K562 (cell line): ENCODE results near the gene PEX5L.

Source experiments
- CTCF ChIP-seq, 3 experiments: IDR thresholded peaks in 2 of 3; conservative IDR thresholded peaks in 1 of 3; 2 replicates each; pipeline ENCODE4 v1.5.1; 2011 to 2012; ENCODE audit warnings: low read length in 3 of 3, mild to moderate bottlenecking in 3 of 3, control low read depth in 2 of 3, improper control_type of control experiment in 1 of 3, inconsistent platforms in 1 of 3, low read depth in 1 of 3, mixed read lengths in 1 of 3, moderate library complexity in 1 of 3; ENCODE audit not compliant: insufficient read depth in 2 of 3
- FOXJ3 ChIP-seq: sonication (generic); formaldehyde crosslinking; IDR thresholded peaks from 2 replicates; pipeline ENCODE4 v1.4.0; 2020; ENCODE audit warnings: mild to moderate bottlenecking, missing genetic modification reagents
- GTF2F1 ChIP-seq: IDR thresholded peaks from 2 replicates; pipeline ENCODE4 v1.6.1; 2011; ENCODE audit warnings: low read depth, low read length, improper control_type of control experiment
- KLF16 ChIP-seq: IDR thresholded peaks from 2 replicates; pipeline ENCODE4 v1.6.1; 2016; ENCODE audit warnings: antibody characterized with exemption
- NFIC ChIP-seq: fragments of 450-650 bp; IDR thresholded peaks from 2 replicates; pipeline ENCODE4 v1.6.1; 2017; ENCODE audit warnings: mild to moderate bottlenecking, inconsistent platforms
- POLR2A ChIP-seq: fragments of 450-650 bp; conservative IDR thresholded peaks from 2 replicates; pipeline ENCODE4 v1.6.1; 2016
- POLR2AphosphoS5 ChIP-seq: IDR thresholded peaks from 2 replicates; pipeline ENCODE4 v1.6.1; 2011; ENCODE audit warnings: mild to moderate bottlenecking, low read depth, low read length, moderate library complexity; ENCODE audit not compliant: control insufficient read depth, insufficient read depth
- SNIP1 ChIP-seq: fragments of 450-650 bp; IDR thresholded peaks from 2 replicates; pipeline ENCODE4 v1.7.1; 2017; ENCODE audit warnings: low read depth, mild to moderate bottlenecking
- TAF7 ChIP-seq: fragments of 450-650 bp; IDR thresholded peaks from 2 replicates; pipeline ENCODE4 v1.6.1; 2016; ENCODE audit warnings: missing genetic modification characterization, missing compliant biosample characterization
- ZC3H11A ChIP-seq: IDR thresholded peaks from 2 replicates; pipeline ENCODE4 v1.6.1; 2012; ENCODE audit warnings: low read depth, low read length, improper control_type of control experiment
- ZNF121 ChIP-seq: sonication (generic); formaldehyde crosslinking; conservative IDR thresholded peaks from 2 replicates; pipeline ENCODE4 v1.8.0; 2022; ENCODE audit warnings: missing genetic modification reagents
- ZNF449 ChIP-seq: fragments of 250-450 bp; sonication (Bioruptor Pico); IDR thresholded peaks from 2 replicates; pipeline ENCODE4 v1.8.0; 2022; ENCODE audit warnings: moderate library complexity, mild to moderate bottlenecking, inconsistent platforms

- TF ChIP-seq CTCF (IDR thresholded peaks at IDR 0.05 in 2 of 3, conservative IDR thresholded peaks at IDR 0.05 in 1 of 3; ENCODE audit: insufficient read depth in 2 of 3, low read depth in 1 of 3, low read length in 3 of 3), result no peak
- TF ChIP-seq GTF2F1, result no peak
- no peak for TF ChIP-seq FOXJ3 (CRISPR knock-in tag)
- no peak for TF ChIP-seq TAF7 (tag)
- no peak for TF ChIP-seq ZNF121
- TF ChIP-seq POLR2A, result no peak
- TF ChIP-seq POLR2AphosphoS5, result no peak
- TF ChIP-seq ZC3H11A, result no peak
- no peak for TF ChIP-seq KLF16
- TF ChIP-seq NFIC, result no peak
- TF ChIP-seq SNIP1, result no peak
- TF ChIP-seq ZNF449 (CRISPR knock-in tag), result no peak
These were observed 93.4 kb downstream of the PEX5L start for GRCh38 chr3:179943117-179943880.
